C4-2B (cell line): Measurements from ENCODE around the gene EEF1A1.

Source experiments
- ZFX ChIP-seq: fragments of 450-650 bp; IDR thresholded peaks from 2 replicates; pipeline ENCODE4 v1.6.1; 2017
- TF ChIP-seq, protein P1 (sequence below): fragments of 450-650 bp; conservative IDR thresholded peaks from 2 replicates; pipeline ENCODE4 v1.5.1; 2017; ENCODE audit warnings: mild to moderate bottlenecking

- TF ChIP-seq, protein P1, sequence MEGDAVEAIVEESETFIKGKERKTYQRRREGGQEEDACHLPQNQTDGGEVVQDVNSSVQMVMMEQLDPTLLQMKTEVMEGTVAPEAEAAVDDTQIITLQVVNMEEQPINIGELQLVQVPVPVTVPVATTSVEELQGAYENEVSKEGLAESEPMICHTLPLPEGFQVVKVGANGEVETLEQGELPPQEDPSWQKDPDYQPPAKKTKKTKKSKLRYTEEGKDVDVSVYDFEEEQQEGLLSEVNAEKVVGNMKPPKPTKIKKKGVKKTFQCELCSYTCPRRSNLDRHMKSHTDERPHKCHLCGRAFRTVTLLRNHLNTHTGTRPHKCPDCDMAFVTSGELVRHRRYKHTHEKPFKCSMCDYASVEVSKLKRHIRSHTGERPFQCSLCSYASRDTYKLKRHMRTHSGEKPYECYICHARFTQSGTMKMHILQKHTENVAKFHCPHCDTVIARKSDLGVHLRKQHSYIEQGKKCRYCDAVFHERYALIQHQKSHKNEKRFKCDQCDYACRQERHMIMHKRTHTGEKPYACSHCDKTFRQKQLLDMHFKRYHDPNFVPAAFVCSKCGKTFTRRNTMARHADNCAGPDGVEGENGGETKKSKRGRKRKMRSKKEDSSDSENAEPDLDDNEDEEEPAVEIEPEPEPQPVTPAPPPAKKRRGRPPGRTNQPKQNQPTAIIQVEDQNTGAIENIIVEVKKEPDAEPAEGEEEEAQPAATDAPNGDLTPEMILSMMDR = no peak
- TF ChIP-seq ZFX = no peak
Measured at GRCh38 chr6:73542891-73543290, 22.1 kb upstream of the EEF1A1 start.
